Hepatocyte (in vitro differentiated cells): Measurements from ENCODE around the gene TAF15.

ENCODE experiments used
- EZH2 ChIP-seq: fragments of 200-600 bp; sonication (generic); IDR thresholded peaks from 2 replicates; pipeline ENCODE4 v1.6.1; 2016; ENCODE audit warnings: antibody characterized with exemption, mild to moderate bottlenecking, borderline replicate concordance
- EZH2phosphoT487 ChIP-seq: fragments of 200-600 bp; sonication (generic); IDR thresholded peaks from one replicate; pipeline ENCODE4 v1.6.1; 2018; ENCODE audit warnings: antibody characterized with exemption, mild to moderate bottlenecking, low read depth, moderate library complexity; ENCODE audit not compliant: unreplicated experiment, severe bottlenecking
- TF ChIP-seq, protein P1 (sequence below): fragments of 200-600 bp; sonication (generic); IDR thresholded peaks from 2 replicates; pipeline ENCODE4 v1.5.1; 2016; ENCODE audit warnings: antibody characterized with exemption, mild to moderate bottlenecking; ENCODE audit not compliant: poor library complexity

DNA sequence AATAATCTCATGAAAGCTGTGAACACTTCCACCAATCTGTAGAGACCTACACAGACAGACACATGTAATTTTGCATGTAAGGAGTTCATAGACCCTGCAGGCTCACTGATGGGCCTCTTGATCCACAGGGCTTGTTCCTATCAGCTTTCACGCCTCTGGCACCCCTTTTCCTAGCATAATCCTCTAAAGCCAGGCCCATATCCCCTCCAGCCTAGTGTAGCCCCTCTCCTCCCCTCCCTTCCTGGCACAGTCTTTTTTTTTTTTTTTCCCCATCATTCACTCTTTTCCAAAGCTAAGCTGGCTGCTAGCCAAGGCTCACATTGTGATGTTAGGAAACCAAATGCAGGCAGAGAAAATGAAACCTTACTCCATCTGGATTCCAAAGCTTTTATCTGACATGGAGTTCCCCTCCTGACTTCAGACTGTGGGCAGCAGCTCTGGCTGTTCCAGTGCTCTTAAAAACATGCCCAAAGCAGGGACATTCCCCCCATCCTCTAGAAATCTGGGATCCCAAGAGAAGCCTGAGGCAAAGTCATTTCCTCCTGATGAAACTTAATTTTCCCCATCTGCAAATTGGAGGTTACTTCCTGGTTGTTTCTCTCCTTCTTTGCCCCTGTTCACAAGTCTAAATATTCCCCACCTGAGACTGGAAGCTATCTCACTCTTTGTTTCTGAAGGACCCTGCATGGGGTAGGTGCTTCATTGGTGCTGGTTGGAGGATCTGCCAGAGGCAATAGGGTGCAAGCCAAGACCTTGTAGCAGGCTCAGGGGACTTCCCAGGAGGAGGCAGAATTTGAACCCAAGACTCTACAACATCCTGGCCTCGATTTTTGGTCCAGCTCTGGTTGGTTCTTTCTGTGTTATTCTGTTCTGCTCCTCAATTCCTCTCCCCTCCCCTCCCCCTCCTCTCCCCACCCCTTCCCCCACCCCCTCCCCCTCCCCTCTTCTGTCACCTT, 80.8 kb downstream of the TAF15 start:
- TF ChIP-seq, protein P1, sequence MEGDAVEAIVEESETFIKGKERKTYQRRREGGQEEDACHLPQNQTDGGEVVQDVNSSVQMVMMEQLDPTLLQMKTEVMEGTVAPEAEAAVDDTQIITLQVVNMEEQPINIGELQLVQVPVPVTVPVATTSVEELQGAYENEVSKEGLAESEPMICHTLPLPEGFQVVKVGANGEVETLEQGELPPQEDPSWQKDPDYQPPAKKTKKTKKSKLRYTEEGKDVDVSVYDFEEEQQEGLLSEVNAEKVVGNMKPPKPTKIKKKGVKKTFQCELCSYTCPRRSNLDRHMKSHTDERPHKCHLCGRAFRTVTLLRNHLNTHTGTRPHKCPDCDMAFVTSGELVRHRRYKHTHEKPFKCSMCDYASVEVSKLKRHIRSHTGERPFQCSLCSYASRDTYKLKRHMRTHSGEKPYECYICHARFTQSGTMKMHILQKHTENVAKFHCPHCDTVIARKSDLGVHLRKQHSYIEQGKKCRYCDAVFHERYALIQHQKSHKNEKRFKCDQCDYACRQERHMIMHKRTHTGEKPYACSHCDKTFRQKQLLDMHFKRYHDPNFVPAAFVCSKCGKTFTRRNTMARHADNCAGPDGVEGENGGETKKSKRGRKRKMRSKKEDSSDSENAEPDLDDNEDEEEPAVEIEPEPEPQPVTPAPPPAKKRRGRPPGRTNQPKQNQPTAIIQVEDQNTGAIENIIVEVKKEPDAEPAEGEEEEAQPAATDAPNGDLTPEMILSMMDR = no peak
- TF ChIP-seq EZH2 (no peak), EZH2phosphoT487 (no peak)
